Breast epithelium (tissue), 3 donors: ENCODE measurements around the gene LHFPL2.

Experiments used
- POLR2AphosphoS5 ChIP-seq, 3 donors: sonication (generic); formaldehyde crosslinking; IDR thresholded peaks; one replicate each; pipeline ENCODE4 v1.6.1; 2017; ENCODE audit warnings: antibody characterized with exemption in 3 of 3
- TF ChIP-seq, protein P1 (sequence below), 3 donors: fragments of 450-650 bp; IDR thresholded peaks; one replicate each; pipeline ENCODE4 v1.5.1; 2016 to 2017; ENCODE audit warnings: antibody characterized with exemption in 3 of 3, mild to moderate bottlenecking in 3 of 3, moderate library complexity in 3 of 3

GRCh38 chr5:78644741-78645300 lies 3.8 kb downstream of the LHFPL2 start:
- TF ChIP-seq, protein P1, sequence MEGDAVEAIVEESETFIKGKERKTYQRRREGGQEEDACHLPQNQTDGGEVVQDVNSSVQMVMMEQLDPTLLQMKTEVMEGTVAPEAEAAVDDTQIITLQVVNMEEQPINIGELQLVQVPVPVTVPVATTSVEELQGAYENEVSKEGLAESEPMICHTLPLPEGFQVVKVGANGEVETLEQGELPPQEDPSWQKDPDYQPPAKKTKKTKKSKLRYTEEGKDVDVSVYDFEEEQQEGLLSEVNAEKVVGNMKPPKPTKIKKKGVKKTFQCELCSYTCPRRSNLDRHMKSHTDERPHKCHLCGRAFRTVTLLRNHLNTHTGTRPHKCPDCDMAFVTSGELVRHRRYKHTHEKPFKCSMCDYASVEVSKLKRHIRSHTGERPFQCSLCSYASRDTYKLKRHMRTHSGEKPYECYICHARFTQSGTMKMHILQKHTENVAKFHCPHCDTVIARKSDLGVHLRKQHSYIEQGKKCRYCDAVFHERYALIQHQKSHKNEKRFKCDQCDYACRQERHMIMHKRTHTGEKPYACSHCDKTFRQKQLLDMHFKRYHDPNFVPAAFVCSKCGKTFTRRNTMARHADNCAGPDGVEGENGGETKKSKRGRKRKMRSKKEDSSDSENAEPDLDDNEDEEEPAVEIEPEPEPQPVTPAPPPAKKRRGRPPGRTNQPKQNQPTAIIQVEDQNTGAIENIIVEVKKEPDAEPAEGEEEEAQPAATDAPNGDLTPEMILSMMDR (IDR thresholded peaks at IDR 0.05) = no peak
- TF ChIP-seq POLR2AphosphoS5 (IDR thresholded peaks at IDR 0.05) = no peak
